ENCODE results near the gene ARPC1A.
A peak's percentile ranks its signal among the peaks of the same experiment; 100 is the strongest.
"Not testable (repeated sequence)": the region's sequence is repeated elsewhere in the genome, so short reads cannot be mapped to it uniquely, and the experiment has no call there.

The ARPC1A gene

GRCh38 chr7:99325592-99326407 lies at the start of gene ARPC1A:
ARPC1A (plus strand) TSS chr7:99325898; CDS start chr7:99333354, 7,456 bp downstream.
- Histone ChIP-seq H3K27me3 (ENCODE audit: insufficient read depth, low read length) (no peaks in the 10 kb centered on the region), H3K4me3 (ENCODE audit: low read length) (peak within 1 kb of the TSS; percentile 92), H2AFZ (ENCODE audit: low read depth, low read length) (peak within 1 kb of the TSS; percentile 86), H3K4me1 (ENCODE audit: insufficient read depth, low read length) (peaks cover 14% of the 10 kb centered on the region), H3K36me3 (ENCODE audit: insufficient read depth, low read length) (peaks cover 6% of the 10 kb centered on the region), H3K9me3 (ENCODE audit: low read length) (no peaks in the 10 kb centered on the region)

DNA sequence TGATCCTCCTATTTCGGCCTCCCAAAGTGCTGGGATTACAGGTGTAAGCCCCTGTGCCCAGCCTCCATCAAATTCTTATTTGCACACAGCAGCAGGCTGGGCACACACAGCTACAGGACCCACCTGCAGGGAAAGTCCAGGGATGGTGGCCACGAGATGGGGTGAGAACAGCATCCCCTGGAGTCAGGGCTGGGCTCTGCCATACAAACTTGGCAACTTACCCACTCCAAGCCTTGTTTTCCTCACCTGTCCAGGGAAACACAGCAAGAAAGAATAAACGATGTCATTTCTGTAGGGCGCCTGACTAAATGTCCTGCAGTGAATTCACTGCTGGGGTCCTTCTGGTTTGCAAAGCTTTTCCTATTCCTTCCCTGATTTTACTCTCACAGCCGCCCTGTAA lies 47.5 kb upstream of the ARPC1A start:
- H3K4me3 ChIP-seq (ENCODE audit: low read length), result no peak overlapping the region
- H2AFZ ChIP-seq (ENCODE audit: low read depth, low read length), result no peak overlapping the region
- no peaks in the 10 kb centered on the region for H3K4me1 ChIP-seq (ENCODE audit: insufficient read depth, low read length)
- H3K27me3 ChIP-seq (ENCODE audit: insufficient read depth, low read length), result no peaks in the 10 kb centered on the region
- H3K9me3 ChIP-seq (ENCODE audit: low read length), result no peaks in the 10 kb centered on the region
- H3K36me3 ChIP-seq (ENCODE audit: insufficient read depth, low read length), result no peaks in the 10 kb centered on the region

GRCh38 chr7:99284165-99284564 lies 41.5 kb upstream of the ARPC1A start:
- not testable (repeated sequence) for H2AFZ ChIP-seq (ENCODE audit: low read depth, low read length); H3K27me3 ChIP-seq (ENCODE audit: insufficient read depth, low read length); H3K36me3 ChIP-seq (ENCODE audit: insufficient read depth, low read length); H3K4me3 ChIP-seq (ENCODE audit: low read length); H3K9me3 ChIP-seq (ENCODE audit: low read length); H3K4me1 ChIP-seq (ENCODE audit: insufficient read depth, low read length)

DNA sequence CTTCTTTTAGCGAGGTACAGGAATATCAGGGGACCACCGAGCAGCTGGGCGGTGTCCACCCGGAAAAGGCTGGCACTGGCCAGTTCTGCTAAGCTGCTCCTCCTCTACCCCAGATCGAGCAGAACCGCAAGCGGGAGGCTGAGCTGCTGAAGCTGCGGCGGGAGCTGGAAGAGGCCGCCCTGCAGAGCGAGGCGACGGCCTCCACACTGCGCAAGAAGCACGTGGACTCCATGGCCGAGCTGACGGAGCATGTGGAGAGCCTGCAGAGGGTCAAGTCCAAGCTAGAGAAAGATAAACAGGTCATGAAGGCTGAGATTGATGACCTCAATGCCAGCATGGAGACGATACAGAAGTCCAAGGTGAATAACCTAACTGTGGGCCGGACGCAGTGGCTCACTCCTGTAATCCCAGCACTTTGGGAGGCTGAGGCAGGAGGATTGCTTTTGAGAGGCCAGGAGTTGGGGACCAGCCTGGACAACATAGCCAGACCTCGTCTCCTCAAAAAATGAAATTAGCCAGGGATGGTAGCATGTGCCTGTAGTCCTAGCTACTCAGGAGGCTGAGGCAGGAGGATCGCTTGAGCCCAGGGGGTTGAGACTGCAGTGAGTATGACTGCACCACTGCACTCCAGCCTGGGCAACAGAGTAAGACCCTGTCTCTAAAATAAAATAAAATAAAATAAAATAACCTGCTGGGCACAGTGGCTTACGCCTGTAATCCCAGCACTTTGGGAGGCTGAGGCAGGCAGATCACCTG lies 37.7 kb upstream of the ARPC1A start:
- Histone ChIP-seq H2AFZ (ENCODE audit: low read depth, low read length) (no peak overlapping the region), H3K36me3 (ENCODE audit: insufficient read depth, low read length) (no peaks in the 10 kb centered on the region), H3K9me3 (ENCODE audit: low read length) (no peaks in the 10 kb centered on the region), H3K27me3 (ENCODE audit: insufficient read depth, low read length) (no peaks in the 10 kb centered on the region), H3K4me1 (ENCODE audit: insufficient read depth, low read length) (no peaks in the 10 kb centered on the region), H3K4me3 (ENCODE audit: low read length) (no peak overlapping the region)

- Histone ChIP-seq H2AFZ (ENCODE audit: low read depth, low read length) (no peak overlapping the region), H3K9me3 (ENCODE audit: low read length) (no peaks in the 10 kb centered on the region), H3K4me1 (ENCODE audit: insufficient read depth, low read length) (no peaks in the 10 kb centered on the region), H3K36me3 (ENCODE audit: insufficient read depth, low read length) (no peaks in the 10 kb centered on the region), H3K27me3 (ENCODE audit: insufficient read depth, low read length) (no peaks in the 10 kb centered on the region), H3K4me3 (ENCODE audit: low read length) (no peak overlapping the region)
Measured at GRCh38 chr7:99289185-99289584, 36.5 kb upstream of the ARPC1A start.

DNA sequence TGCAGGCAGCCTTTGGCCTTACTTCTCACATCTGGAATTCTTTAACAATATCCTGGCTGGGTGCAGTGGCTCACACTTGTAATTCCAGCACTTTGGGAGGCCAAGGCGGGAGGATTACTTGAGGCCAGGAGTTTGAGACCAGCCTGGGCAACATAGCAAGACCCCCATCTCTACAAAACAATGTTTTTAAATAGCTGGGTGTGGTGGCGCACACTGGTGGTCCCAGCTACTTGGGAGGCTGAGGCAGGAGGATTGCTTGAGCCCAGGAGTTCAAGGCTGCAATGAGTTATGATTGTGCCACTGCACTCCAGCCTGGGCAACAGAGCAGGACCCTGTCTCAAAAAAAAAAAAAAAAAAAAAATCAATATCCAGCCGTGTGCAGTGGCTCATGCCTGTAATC lies 35.5 kb upstream of the ARPC1A start:
- not testable (repeated sequence) for H3K9me3 ChIP-seq (ENCODE audit: low read length); H3K27me3 ChIP-seq (ENCODE audit: insufficient read depth, low read length); H3K36me3 ChIP-seq (ENCODE audit: insufficient read depth, low read length); H3K4me1 ChIP-seq (ENCODE audit: insufficient read depth, low read length); H3K4me3 ChIP-seq (ENCODE audit: low read length); H2AFZ ChIP-seq (ENCODE audit: low read depth, low read length)

GRCh38 chr7:99290980-99291607 lies 34.6 kb upstream of the ARPC1A start:
- Histone ChIP-seq H3K27me3 (ENCODE audit: insufficient read depth, low read length) (no peaks in the 10 kb centered on the region), H3K4me1 (ENCODE audit: insufficient read depth, low read length) (no peaks in the 10 kb centered on the region), H3K36me3 (ENCODE audit: insufficient read depth, low read length) (no peaks in the 10 kb centered on the region), H3K4me3 (ENCODE audit: low read length) (no peak overlapping the region), H2AFZ (ENCODE audit: low read depth, low read length) (no peak overlapping the region), H3K9me3 (ENCODE audit: low read length) (no peaks in the 10 kb centered on the region)

- Histone ChIP-seq H3K36me3 (ENCODE audit: insufficient read depth, low read length) (no peaks in the 10 kb centered on the region), H3K9me3 (ENCODE audit: low read length) (no peaks in the 10 kb centered on the region), H2AFZ (ENCODE audit: low read depth, low read length) (no peak overlapping the region), H3K27me3 (ENCODE audit: insufficient read depth, low read length) (no peaks in the 10 kb centered on the region), H3K4me3 (ENCODE audit: low read length) (no peak overlapping the region), H3K4me1 (ENCODE audit: insufficient read depth, low read length) (no peaks in the 10 kb centered on the region)
Measured at GRCh38 chr7:99292127-99292526, 33.6 kb upstream of the ARPC1A start.

GRCh38 chr7:99293167-99293566 lies 32.5 kb upstream of the ARPC1A start:
- H3K27me3 ChIP-seq (ENCODE audit: insufficient read depth, low read length), result no peaks in the 10 kb centered on the region
- no peak overlapping the region for H2AFZ ChIP-seq (ENCODE audit: low read depth, low read length)
- no peaks in the 10 kb centered on the region for H3K4me1 ChIP-seq (ENCODE audit: insufficient read depth, low read length)
- no peaks in the 10 kb centered on the region for H3K9me3 ChIP-seq (ENCODE audit: low read length)
- no peaks in the 10 kb centered on the region for H3K36me3 ChIP-seq (ENCODE audit: insufficient read depth, low read length)
- H3K4me3 ChIP-seq (ENCODE audit: low read length), result no peak overlapping the region

GRCh38 chr7:99293650-99294049 lies 32.0 kb upstream of the ARPC1A start:
- Histone ChIP-seq H3K36me3 (ENCODE audit: insufficient read depth, low read length) (no peaks in the 10 kb centered on the region), H3K27me3 (ENCODE audit: insufficient read depth, low read length) (no peaks in the 10 kb centered on the region), H3K4me1 (ENCODE audit: insufficient read depth, low read length) (no peaks in the 10 kb centered on the region), H3K9me3 (ENCODE audit: low read length) (no peaks in the 10 kb centered on the region), H2AFZ (ENCODE audit: low read depth, low read length) (no peak overlapping the region), H3K4me3 (ENCODE audit: low read length) (no peak overlapping the region)

- Histone ChIP-seq H3K36me3 (ENCODE audit: insufficient read depth, low read length) (no peaks in the 10 kb centered on the region), H2AFZ (ENCODE audit: low read depth, low read length) (no peak overlapping the region), H3K4me3 (ENCODE audit: low read length) (no peak overlapping the region), H3K4me1 (ENCODE audit: insufficient read depth, low read length) (no peaks in the 10 kb centered on the region), H3K27me3 (ENCODE audit: insufficient read depth, low read length) (no peaks in the 10 kb centered on the region), H3K9me3 (ENCODE audit: low read length) (no peaks in the 10 kb centered on the region)
Measured at GRCh38 chr7:99296471-99296870, 29.2 kb upstream of the ARPC1A start.

DNA sequence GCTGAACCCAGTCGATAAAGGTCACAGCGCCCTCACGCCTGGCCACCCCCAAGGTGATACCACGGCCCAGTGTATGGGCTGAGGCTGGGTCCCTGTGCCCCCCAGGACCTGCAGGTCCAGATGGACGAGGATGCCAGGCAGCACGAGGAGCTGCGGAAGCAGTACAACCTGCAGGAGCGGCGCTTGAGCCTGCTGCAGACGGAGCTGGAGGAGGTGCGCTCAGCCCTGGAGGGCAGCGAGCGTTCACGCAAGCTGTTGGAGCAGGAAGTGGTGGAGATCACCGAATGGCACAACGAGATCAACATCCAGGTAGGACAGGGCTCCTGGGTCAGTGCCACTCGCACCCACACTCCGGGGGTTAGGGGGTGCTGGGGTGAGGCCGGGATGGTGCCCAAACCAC lies 24.2 kb upstream of the ARPC1A start:
- Histone ChIP-seq H3K36me3 (ENCODE audit: insufficient read depth, low read length) (no peaks in the 10 kb centered on the region), H3K4me1 (ENCODE audit: insufficient read depth, low read length) (no peaks in the 10 kb centered on the region), H3K27me3 (ENCODE audit: insufficient read depth, low read length) (no peaks in the 10 kb centered on the region), H2AFZ (ENCODE audit: low read depth, low read length) (no peak overlapping the region), H3K9me3 (ENCODE audit: low read length) (no peaks in the 10 kb centered on the region), H3K4me3 (ENCODE audit: low read length) (no peak overlapping the region)

DNA sequence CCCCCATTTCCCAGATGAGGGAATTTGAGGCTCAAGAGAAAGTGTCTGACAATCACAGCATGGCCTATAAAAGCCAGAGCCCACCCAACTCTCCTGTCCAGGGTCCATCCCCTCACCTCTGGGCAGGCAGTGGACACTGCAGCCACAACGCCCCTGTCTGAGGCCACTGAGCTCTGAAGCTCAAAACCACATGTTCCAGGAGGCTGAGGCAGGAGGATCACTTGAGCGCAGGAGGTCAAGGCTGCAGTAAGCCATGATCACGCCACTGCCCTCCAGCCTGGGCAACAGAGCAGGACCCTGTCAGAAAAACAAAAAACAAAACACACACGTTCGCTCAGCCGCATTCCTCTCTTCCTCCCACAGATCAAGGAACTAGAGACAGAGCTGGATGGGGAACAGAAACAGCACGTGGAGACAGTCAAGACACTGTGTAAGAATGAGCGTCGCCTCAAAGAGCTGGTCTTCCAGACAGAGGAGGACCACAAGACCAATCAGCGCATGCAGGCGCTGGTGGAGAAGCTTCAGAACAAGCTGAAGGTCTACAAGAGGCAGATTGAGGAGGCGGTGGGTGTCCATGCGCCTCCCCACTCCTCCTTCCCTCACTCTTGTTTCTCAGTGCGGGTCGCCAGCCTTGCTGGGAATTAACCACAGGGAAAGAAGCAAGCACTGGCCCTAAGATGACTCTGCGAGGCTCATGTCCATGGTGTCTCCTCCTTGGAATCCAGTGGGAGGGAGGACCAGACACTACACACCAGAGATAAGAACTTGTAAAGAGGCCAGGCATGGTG lies 20.0 kb upstream of the ARPC1A start:
- no peak overlapping the region for H2AFZ ChIP-seq (ENCODE audit: low read depth, low read length)
- peaks cover 3% of the 10 kb centered on the region for H3K9me3 ChIP-seq (ENCODE audit: low read length)
- no peaks in the 10 kb centered on the region for H3K4me1 ChIP-seq (ENCODE audit: insufficient read depth, low read length)
- no peaks in the 10 kb centered on the region for H3K27me3 ChIP-seq (ENCODE audit: insufficient read depth, low read length)
- no peak overlapping the region for H3K4me3 ChIP-seq (ENCODE audit: low read length)
- no peaks in the 10 kb centered on the region for H3K36me3 ChIP-seq (ENCODE audit: insufficient read depth, low read length)
